WTC11 (cell line): ENCODE results near the gene GFY.

Experiments used
- CTCF ChIP-seq: fragments of 200-600 bp; IDR thresholded peaks from 2 replicates; pipeline ENCODE4 v1.8.0; 2022; ENCODE audit warnings: antibody characterized with exemption
- E2F1 ChIP-seq: sonication (generic); formaldehyde crosslinking; IDR thresholded peaks from 2 replicates; pipeline ENCODE4 v1.8.0; 2022; ENCODE audit warnings: mild to moderate bottlenecking, missing genetic modification reagents
- E2F4 ChIP-seq: sonication (generic); formaldehyde crosslinking; IDR thresholded peaks from 2 replicates; pipeline ENCODE4 v1.8.1; 2022; ENCODE audit warnings: low read depth, mild to moderate bottlenecking, moderate library complexity, missing genetic modification reagents, borderline replicate concordance
- ELF4 ChIP-seq: sonication (generic); formaldehyde crosslinking; IDR thresholded peaks from 2 replicates; pipeline ENCODE4 v1.8.1; 2022; ENCODE audit warnings: low read depth, mild to moderate bottlenecking, moderate library complexity, missing genetic modification reagents
- ETV6 ChIP-seq: sonication (generic); formaldehyde crosslinking; IDR thresholded peaks from 2 replicates; pipeline ENCODE4 v1.8.1; 2022; ENCODE audit warnings: mild to moderate bottlenecking, missing genetic modification reagents
- IRF2 ChIP-seq: sonication (generic); formaldehyde crosslinking; IDR thresholded peaks from 2 replicates; pipeline ENCODE4 v1.8.0; 2022; ENCODE audit warnings: low read depth, missing genetic modification reagents, borderline replicate concordance
- MAX ChIP-seq: sonication (generic); formaldehyde crosslinking; IDR thresholded peaks from 2 replicates; pipeline ENCODE4 v1.8.0; 2022; ENCODE audit warnings: mild to moderate bottlenecking, missing genetic modification reagents
- NFE2L1 ChIP-seq: sonication (generic); formaldehyde crosslinking; IDR thresholded peaks from 2 replicates; pipeline ENCODE4 v1.8.1; 2023; ENCODE audit warnings: missing genetic modification reagents
- NR2C2 ChIP-seq: sonication (generic); formaldehyde crosslinking; IDR thresholded peaks from 2 replicates; pipeline ENCODE4 v1.8.0; 2022; ENCODE audit warnings: mild to moderate bottlenecking, missing genetic modification reagents
- SMAD3 ChIP-seq: sonication (generic); formaldehyde crosslinking; IDR thresholded peaks from 2 replicates; pipeline ENCODE4 v1.8.0; 2022; ENCODE audit warnings: missing genetic modification reagents, mild to moderate bottlenecking, borderline replicate concordance
- SMAD4 ChIP-seq: sonication (generic); formaldehyde crosslinking; IDR thresholded peaks from 2 replicates; pipeline ENCODE4 v1.8.0; 2022; ENCODE audit warnings: mild to moderate bottlenecking, missing genetic modification reagents
- USF1 ChIP-seq: sonication (generic); formaldehyde crosslinking; IDR thresholded peaks from 2 replicates; pipeline ENCODE4 v1.8.0; 2022; ENCODE audit warnings: mild to moderate bottlenecking, missing genetic modification reagents
- USF2 ChIP-seq: sonication (generic); formaldehyde crosslinking; IDR thresholded peaks from 2 replicates; pipeline ENCODE4 v1.8.1; 2023; ENCODE audit warnings: mild to moderate bottlenecking, missing genetic modification reagents, moderate library complexity
- ZNF416 ChIP-seq: fragments of 250-450 bp; sonication (Bioruptor Pico); IDR thresholded peaks from 2 replicates; pipeline ENCODE4 v1.9.0; 2021; ENCODE audit warnings: mild to moderate bottlenecking, inconsistent platforms

GRCh38 chr19:49427855-49428546, 2.8 kb downstream of the GFY start:
- TF ChIP-seq MAX (CRISPR knock-in tag) (peak; percentile 75; the same call in 1 of the 2 replicates), E2F1 (CRISPR knock-in tag) (0 out of 2 replicates have a peak, but pooled peaks have one; percentile 18), SMAD4 (no peak), E2F4 (CRISPR knock-in tag) (no peak), CTCF (no peak), IRF2 (CRISPR knock-in tag) (no peak), ZNF416 (CRISPR knock-in tag) (0 out of 2 replicates have a peak, but pooled peaks have one; percentile 4), SMAD3 (CRISPR knock-in tag) (0 out of 2 replicates have a peak, but pooled peaks have one; percentile 24), ETV6 (CRISPR knock-in tag) (no peak), NFE2L1 (peak; percentile 65; the same call in 1 of the 2 replicates), USF2 (CRISPR knock-in tag) (peak; percentile 61), USF1 (peak; percentile 42; the same call in 1 of the 2 replicates), NR2C2 (no peak), ELF4 (CRISPR knock-in tag) (no peak)
